Renal cortex interstitium (tissue), 11 donors: ENCODE results near the gene SCUBE1. TPM values are rescaled to one million over a fixed set of nuclear protein-coding genes. Genes with fewer than 3 reads are reported as not detected.

Experiments
- DNase-seq, 11 donors: peaks; one replicate each; pipeline ENCODE4 v3.0.0-alpha.2; 2013; ENCODE audit warnings: low read depth in 9 of 11, low spot score in 4 of 11; ENCODE audit errors: extremely low read depth in 1 of 11
- polyA plus RNA-seq, 3 donors: library from polyadenylated mRNA; unstranded; fragments of 120-200 nt; gene quantifications; one replicate each; pipeline ENCODE4 v1.2.1, GENCODE V29; 2013; ENCODE audit not compliant: insufficient read length in 3 of 3

Gene SCUBE1
- polyA plus RNA-seq, 3 donors: 8.7 to 11.6 (median 10.9) TPM

- DNase-seq: no peak
Observed at GRCh38 chr22:43310311-43310710, 32.9 kb downstream of the SCUBE1 start.

GRCh38 chr22:43308836-43309235, 34.3 kb downstream of the SCUBE1 start:
- DNase-seq: no peak

- DNase-seq: no peak
Observed at GRCh38 chr22:43308060-43308830, 34.9 kb downstream of the SCUBE1 start.

DNA sequence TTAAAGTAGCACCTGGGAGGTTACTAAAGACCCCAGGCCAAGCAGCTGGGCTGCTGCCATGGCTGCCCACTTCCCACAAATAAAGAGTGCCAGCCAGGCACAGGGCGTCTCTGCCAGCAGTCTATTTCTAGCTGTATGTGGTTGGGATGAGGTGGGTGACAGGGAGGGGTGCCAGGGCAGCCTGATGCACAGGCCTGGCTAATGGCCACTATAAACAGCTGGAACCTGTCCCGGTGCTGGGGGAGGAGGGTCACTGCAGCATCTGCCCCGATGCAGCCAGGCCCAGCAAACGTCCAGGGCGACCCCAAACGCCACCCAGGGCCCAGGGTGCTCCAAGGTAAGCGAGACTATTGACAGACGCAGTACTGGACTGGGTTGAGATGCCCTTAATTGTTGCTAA, 37.4 kb downstream of the SCUBE1 start:
- DNase-seq: no peak

DNA sequence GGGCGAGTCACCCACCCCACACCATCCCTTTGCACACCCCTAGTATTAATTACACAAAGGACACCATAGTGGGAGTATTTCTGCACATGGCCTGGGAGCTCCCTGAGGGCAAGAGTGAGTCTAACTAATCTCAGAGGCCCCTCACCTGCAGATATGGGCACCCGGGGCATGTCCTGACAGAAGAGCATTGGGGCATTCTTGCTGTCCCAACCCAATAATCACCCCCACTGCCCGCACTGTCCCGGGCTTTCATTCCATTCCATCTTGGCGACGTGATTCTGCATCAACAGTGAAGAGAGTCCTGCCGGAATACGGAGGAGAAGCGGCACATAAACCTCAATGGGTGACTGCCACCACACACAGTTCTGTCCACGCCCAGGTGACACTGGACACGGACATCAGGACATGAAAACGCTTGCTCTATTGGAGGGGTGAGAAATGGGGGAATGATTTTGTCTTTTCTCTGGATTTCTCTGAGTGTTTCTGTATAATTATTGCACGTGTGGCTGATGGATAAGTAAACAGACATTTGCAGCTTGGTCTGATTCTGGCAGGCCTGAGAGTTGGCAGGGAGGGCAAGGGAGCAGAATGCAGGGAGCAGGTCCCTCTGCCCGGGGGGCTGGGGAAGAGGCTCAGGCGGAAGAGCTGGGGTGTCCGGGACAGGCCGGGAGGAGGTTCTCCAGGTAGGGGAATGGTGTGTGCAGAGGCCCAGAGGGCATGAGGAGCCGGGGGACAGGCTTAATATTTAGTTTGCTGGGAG, 38.2 kb downstream of the SCUBE1 start:
- no peak for DNase-seq

GRCh38 chr22:43303751-43304150, 39.4 kb downstream of the SCUBE1 start:
- DNase-seq: no peak

DNA sequence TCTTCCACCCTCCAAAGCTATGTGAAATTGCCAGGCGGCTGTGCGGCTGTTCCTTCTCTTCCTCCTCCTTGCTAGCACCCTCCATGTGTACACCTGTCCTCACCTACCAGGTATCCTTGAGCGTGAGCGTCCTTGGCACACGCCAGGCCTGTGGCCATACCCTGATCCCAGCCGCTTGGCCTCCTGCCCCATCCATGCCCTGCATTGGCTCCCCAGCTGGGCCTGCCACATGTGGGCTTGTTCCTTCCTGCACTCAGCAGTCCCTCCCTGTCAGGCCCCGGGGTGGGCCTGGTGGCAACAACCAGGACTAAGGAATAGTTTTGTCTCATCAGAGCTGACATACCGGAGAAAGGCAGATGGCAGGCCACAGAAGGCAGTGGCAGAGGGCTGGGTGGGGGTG, 40.0 kb downstream of the SCUBE1 start:
- no peak for DNase-seq

- no peak for DNase-seq
Observed at GRCh38 chr22:43302531-43303041, 40.6 kb downstream of the SCUBE1 start.

- DNase-seq: no peak
Observed at GRCh38 chr22:43301866-43302265, 41.3 kb downstream of the SCUBE1 start.

DNA sequence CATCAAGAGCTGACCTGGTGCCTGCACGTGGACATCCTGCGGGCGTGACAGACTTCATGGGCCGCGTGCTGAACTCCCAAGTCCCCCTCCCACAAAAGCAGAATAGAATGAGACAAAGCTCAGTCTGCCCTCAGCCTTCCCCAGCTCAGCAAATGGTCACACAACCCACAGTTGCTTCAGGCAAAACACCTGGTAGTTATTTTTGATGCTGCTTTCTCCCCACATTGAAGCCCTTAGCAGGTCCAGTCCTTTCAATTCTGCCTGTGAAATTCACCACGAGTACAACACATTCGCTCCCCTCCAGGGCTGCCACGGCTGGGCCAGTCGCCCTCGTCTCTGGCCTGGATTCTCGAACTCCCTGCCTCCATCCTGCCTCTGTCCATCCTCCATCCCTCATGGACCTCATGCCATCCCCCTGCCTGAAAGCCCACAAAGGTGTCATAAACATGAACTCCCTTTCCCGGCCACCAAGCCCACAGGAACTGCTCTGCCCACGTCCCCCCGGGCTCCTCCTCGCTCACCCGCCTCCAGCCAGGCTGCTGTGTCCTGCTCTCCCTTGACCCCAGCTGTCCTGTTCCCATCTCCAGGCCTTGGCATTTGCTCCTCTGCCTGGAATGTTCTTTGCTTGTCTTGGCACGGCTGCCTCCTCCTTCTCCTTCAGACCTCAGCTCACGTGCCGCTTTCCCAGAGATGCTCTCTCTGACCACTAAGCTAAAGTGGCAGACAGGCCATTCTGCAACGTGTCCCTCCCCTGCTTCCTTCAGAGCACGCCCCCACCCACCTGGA, 42.1 kb downstream of the SCUBE1 start:
- DNase-seq: no peak

GRCh38 chr22:43299736-43300135, 43.4 kb downstream of the SCUBE1 start:
- DNase-seq: no peak

DNA sequence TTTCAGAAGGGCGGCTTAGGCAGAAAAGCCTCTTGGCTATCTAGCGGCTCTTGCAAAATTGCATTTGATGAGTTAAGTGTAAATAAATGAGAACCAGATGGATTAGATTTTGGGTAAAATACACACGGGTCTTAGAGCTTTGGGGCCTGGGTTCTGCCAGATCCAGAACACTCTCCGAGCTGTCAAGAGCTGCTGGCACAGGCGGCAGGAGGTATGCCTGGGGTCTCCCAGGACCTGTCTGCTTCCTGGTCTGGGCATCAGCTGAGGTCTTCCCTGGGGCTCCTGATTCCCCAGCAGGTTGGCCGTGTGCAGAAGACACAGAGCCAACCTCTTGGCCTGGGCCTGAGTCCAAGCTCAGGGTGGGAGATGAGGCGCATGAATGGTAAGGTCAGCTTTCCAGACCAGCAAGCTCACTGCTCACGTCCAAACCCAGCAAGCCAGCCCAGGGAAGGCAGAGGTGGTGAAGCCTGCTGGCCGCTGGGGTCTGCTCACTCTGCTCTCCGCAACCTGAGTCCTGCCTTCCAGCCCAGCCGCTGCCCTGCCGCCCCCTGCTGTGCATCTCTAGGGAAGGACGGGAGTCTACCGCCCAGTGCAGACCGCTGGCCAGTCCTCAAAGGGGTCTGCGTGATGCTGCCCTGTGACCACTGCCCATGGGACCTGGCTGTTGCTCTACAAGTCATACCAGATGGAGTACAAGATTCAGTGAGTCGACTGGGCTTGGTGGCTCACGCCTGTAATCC, 44.9 kb downstream of the SCUBE1 start:
- DNase-seq: no peak

- no peak for DNase-seq
Observed at GRCh38 chr22:43297270-43298061, 45.7 kb downstream of the SCUBE1 start.

DNA sequence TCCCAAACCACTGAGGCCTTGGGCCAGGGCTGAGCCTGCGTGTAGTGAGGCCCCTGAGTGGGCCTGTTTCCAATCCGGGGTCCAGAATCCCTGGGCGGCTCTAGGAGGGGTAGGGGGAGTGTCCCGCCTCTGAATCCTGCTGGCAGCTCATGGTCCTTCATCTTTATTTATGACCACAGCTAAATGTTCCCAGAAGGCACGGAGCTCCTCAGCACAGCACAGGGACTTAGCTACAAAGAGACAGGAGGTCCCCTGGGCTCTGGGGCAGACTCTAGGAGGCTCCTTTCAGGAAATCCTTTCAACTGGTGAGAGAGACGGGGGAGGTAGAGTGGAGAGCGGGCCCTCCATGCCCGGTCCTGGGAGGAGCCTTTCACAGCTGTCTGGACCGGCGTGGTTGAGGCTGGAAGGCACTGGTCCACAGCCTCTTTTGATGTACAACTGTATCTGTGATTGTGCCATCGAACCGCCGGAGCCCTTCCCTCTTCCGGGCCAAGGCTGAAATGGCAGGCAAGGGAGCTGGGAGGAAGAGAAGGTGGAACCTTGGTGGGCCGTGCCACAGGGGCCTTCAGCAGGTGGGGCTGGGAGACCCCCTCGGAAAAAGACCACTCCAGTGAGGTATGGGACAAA, 46.8 kb downstream of the SCUBE1 start:
- DNase-seq: no peak

DNA sequence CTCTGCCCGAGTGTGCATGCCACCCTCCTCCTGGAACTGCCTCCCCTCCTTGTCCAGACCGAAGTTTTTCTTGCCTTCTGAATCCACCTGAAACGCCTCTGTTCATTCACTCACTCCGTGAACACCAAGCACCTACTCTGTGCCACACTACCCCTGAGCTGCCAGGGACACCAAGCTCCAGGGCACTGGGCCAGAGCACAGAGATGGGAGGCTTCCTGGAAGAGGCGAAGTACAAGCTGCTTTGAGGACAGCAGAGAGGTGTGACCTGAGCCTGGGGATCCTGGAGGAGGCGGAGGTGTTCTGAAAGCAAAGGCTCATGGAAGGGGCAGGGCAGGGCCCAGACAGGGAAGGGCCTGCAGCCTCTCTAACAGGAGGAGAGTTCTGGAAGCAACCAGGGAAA, 47.5 kb downstream of the SCUBE1 start:
- DNase-seq: no peak

- DNase-seq: no peak
Observed at GRCh38 chr22:43295173-43295572, 48.0 kb downstream of the SCUBE1 start.

DNA sequence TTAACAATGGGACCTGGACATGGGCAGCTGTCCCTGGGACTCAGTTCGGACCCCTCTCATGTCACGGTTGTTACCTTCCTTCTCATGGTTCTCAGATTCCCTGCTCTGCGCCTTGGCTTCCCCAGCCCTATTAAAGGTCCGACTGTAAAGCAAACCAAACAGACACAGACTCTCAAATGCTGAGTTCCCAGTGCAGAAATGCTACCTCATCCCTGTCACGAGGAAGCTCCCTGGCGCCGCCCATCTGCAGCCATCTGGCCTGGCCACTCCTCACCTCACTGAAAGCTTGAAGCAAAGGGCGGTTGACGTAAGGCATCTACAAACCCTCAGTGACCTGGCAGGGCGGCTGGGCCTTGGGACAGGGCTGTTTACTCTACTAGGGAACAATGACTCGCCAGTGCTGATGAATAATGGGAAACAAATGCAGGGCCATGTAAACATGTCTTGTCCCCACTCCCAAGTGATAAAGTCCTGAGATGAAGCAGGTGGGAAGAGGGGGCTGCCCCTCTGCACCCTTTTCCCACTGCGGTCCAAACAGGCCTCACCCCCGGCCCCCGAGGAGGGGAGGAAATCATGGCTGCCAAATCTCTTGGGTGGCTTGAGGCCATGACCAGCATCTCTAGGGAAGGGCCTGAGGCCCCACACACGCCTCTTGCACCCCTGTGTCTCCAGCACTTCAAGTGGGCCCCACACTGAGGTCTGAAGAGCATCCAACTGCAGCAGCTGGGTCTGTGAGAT, 49.3 kb downstream of the SCUBE1 start:
- DNase-seq: no peak
